Measurements from ENCODE around the gene PTPN11.
"Not testable (repeated sequence)": the region's sequence is repeated elsewhere in the genome, so short reads cannot be mapped to it uniquely, and the experiment has no call there.

The PTPN11 gene

GRCh38 chr12:112514926-112515642, 96.3 kb downstream of the PTPN11 start:
- no peak for DNase-seq (ENCODE audit: low spot score)

GRCh38 chr12:112515868-112516267, 97.1 kb downstream of the PTPN11 start:
- no peak for DNase-seq (ENCODE audit: low spot score)

GRCh38 chr12:112517730-112518364, 99.1 kb downstream of the PTPN11 start:
- DNase-seq (ENCODE audit: low spot score) = no peak

GRCh38 chr12:112518365-112518735, 99.6 kb downstream of the PTPN11 start:
- DNase-seq (ENCODE audit: low spot score) = no peak

GRCh38 chr12:112519841-112520340, 101.1 kb downstream of the PTPN11 start:
- not testable (repeated sequence) for DNase-seq (ENCODE audit: low spot score)

GRCh38 chr12:112523856-112524255, 105.1 kb downstream of the PTPN11 start:
- no peak for DNase-seq (ENCODE audit: low spot score)

GRCh38 chr12:112524269-112524668, 105.5 kb downstream of the PTPN11 start:
- no peak for DNase-seq (ENCODE audit: low spot score)

- DNase-seq (ENCODE audit: low spot score) = no peak
These were observed 106.1 kb downstream of the PTPN11 start for GRCh38 chr12:112524676-112525425.

- DNase-seq (ENCODE audit: low spot score) = no peak
These were observed 106.7 kb downstream of the PTPN11 start for GRCh38 chr12:112525426-112525809.

GRCh38 chr12:112527082-112527481, 108.3 kb downstream of the PTPN11 start:
- DNase-seq (ENCODE audit: low spot score) = no peak

GRCh38 chr12:112527501-112527900, 108.8 kb downstream of the PTPN11 start:
- no peak for DNase-seq (ENCODE audit: low spot score)

GRCh38 chr12:112528521-112528920, 109.8 kb downstream of the PTPN11 start:
- no peak for DNase-seq (ENCODE audit: low spot score)

GRCh38 chr12:112530941-112531340, 112.2 kb downstream of the PTPN11 start:
- no peak for DNase-seq (ENCODE audit: low spot score)

- no peak for DNase-seq (ENCODE audit: low spot score)
These were observed 113.4 kb downstream of the PTPN11 start for GRCh38 chr12:112532106-112532505.

GRCh38 chr12:112533528-112533927, 114.8 kb downstream of the PTPN11 start:
- DNase-seq (ENCODE audit: low spot score) = no peak

- DNase-seq (ENCODE audit: low spot score) = no peak
These were observed 116.3 kb downstream of the PTPN11 start for GRCh38 chr12:112535017-112535416.

GRCh38 chr12:112535637-112536366, 117.1 kb downstream of the PTPN11 start:
- DNase-seq (ENCODE audit: low spot score) = no peak

GRCh38 chr12:112536367-112536730, 117.6 kb downstream of the PTPN11 start:
- DNase-seq (ENCODE audit: low spot score) = no peak

- no peak for DNase-seq (ENCODE audit: low spot score)
These were observed 119.1 kb downstream of the PTPN11 start for GRCh38 chr12:112537710-112538396.

GRCh38 chr12:112538740-112539139, 120.0 kb downstream of the PTPN11 start:
- DNase-seq (ENCODE audit: low spot score) = no peak

GRCh38 chr12:112539221-112539620, 120.5 kb downstream of the PTPN11 start:
- no peak for DNase-seq (ENCODE audit: low spot score)

- DNase-seq (ENCODE audit: low spot score) = no peak
These were observed 121.3 kb downstream of the PTPN11 start for GRCh38 chr12:112540021-112540420.

Data from cerebellar cortex (tissue), 1 donor.